ENCODE results near the gene TEX26. TPM values are rescaled to one million over a fixed set of nuclear protein-coding genes. Genes with fewer than 3 reads are reported as not detected.

Gene TEX26
- total and polyA plus RNA-seq, 9 of the 15 experiments (the other 6 are each of a cell fraction or from before 2014, with no cell fraction given) = not detected

DNA sequence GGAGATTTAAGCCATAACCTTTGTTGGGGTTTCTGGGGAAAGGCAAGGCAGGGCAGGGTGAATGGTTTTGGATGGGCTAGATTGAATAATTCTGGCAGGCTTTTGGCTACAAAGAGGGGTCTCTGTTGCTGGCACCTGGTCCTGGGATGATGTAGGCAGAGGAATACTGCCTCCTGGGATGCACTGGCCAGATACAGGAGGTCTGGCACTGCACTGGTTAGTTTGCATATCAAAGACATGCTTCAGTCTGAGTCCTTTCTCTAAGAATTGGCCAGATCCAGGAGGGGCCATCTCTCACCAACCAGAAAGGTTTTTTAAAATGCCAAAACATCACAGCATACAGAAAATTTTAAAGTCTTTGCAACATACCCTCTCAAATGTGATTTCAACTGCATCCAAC lies 34.4 kb upstream of the TEX26 start:
- no peak for FAIRE-seq
- no TSS peak for BruUV-seq (replicated peaks)

DNA sequence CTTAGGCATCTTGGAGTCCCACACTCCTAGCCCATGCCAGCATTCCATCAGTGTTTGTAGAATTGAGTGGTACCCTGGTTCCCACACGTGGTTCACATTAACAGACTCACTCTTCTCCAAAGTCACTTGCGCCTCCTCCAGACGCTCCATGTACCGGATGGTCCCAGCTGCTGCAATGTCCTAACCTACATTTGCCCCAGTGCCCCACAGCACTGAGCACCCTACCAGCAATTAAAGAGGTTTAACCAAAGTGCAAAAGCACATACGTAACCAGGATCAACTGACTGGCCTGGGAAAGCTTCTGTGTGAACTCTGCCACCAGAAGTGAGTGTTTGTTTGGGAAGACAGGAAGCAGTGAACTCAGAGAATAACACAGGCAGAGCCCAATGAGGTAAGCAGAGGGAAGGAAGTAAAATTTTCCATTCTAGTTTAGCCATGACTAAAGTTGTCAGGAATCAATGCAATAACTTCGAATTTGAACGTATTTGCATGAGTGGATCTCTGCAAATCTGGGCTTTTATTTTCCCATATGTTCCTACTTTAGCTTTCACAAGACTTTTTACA lies 33.7 kb upstream of the TEX26 start:
- no TSS peak for BruUV-seq (replicated peaks)
- no peaks in the 10 kb centered on the region; a peak in 1 of 5 replicates for H3K27me3 ChIP-seq (ENCODE audit: control insufficient read depth in 2 of 2, insufficient read depth in 2 of 2, low read length in 2 of 2)
- no peak overlapping the region for H3K4me2 ChIP-seq (ENCODE audit: insufficient read depth, low read length)
- in situ Hi-C loops (cut with MboI) (no loop called here), intact Hi-C loops (cut with micrococcal nuclease) (no loop called here)
- no peaks in the 10 kb centered on the region for H3K4me1 ChIP-seq (replicated peaks in 1 of 2; ENCODE audit: control insufficient read depth in 2 of 2, insufficient read depth in 2 of 2, low read length in 2 of 2)
- H3K79me2 ChIP-seq (ENCODE audit: control insufficient read depth, insufficient read depth, low read length) = no peaks in the 10 kb centered on the region
- no peaks in the 10 kb centered on the region for H3K36me3 ChIP-seq (ENCODE audit: control insufficient read depth, insufficient read depth, low read length)
- no peak overlapping the region for H3K4me3 ChIP-seq
- TF ChIP-seq TEAD1 (CRISPR knock-in tag; IDR thresholded peaks at IDR 0.05) (no peak), TARDBP (IDR thresholded peaks at IDR 0.05) (no peak)
- FAIRE-seq (no peak), DNase-seq (ENCODE audit: extremely low read depth in 1 of 4, low spot score in 3 of 4) (no peak), ATAC-seq (no peak)
- H3K27ac ChIP-seq (ENCODE audit: extremely low read depth, low read depth, low read length) = no peak overlapping the region
- WGBS (ENCODE audit: insufficient coverage, low coverage, missing lambda C conversion rate) = 0% methylated on average over 6 of the region's 7 CpGs
- CTCF ChIA-PET (ENCODE audit: low intra/inter-chr PET ratio) = no interaction called here
- no peaks in the 10 kb centered on the region for H3K9me1 ChIP-seq (ENCODE audit: control insufficient read depth, insufficient read depth, low read length)
- H3K9ac ChIP-seq (ENCODE audit: insufficient read depth in 1 of 2, low read depth in 2 of 2, low read length in 2 of 2) = no peak overlapping the region
- H2AFZ ChIP-seq (ENCODE audit: low read depth, low read length) = no peak overlapping the region
- H4K20me1 ChIP-seq (replicated peaks; ENCODE audit: control insufficient read depth, insufficient read depth, low read length) = no peaks in the 10 kb centered on the region
- POLR2A ChIA-PET = no interaction called here
- H3K9me3 ChIP-seq (replicated peaks; ENCODE audit: control insufficient read depth, insufficient read depth, low read depth, low read length) = no peaks in the 10 kb centered on the region

More for the DNA sequence above, 34.4 kb upstream of the TEX26 start:
- Histone ChIP-seq H3K4me2 (ENCODE audit: insufficient read depth, low read length) (no peak overlapping the region), H4K20me1 (replicated peaks; ENCODE audit: control insufficient read depth, insufficient read depth, low read length) (no peaks in the 10 kb centered on the region), H3K9me1 (ENCODE audit: control insufficient read depth, insufficient read depth, low read length) (no peaks in the 10 kb centered on the region), H3K4me3 (no peak overlapping the region), H3K79me2 (ENCODE audit: control insufficient read depth, insufficient read depth, low read length) (no peaks in the 10 kb centered on the region), H3K27ac (ENCODE audit: extremely low read depth, low read depth, low read length) (no peak overlapping the region), H2AFZ (ENCODE audit: low read depth, low read length) (no peak overlapping the region), H3K27me3 (ENCODE audit: control insufficient read depth in 2 of 2, insufficient read depth in 2 of 2, low read length in 2 of 2) (no peaks in the 10 kb centered on the region; a peak in 1 of 5 replicates), H3K36me3 (ENCODE audit: control insufficient read depth, insufficient read depth, low read length) (no peaks in the 10 kb centered on the region), H3K4me1 (replicated peaks in 1 of 2; ENCODE audit: control insufficient read depth in 2 of 2, insufficient read depth in 2 of 2, low read length in 2 of 2) (no peaks in the 10 kb centered on the region), H3K9ac (ENCODE audit: insufficient read depth in 1 of 2, low read depth in 2 of 2, low read length in 2 of 2) (no peak overlapping the region), H3K9me3 (replicated peaks; ENCODE audit: control insufficient read depth, insufficient read depth, low read depth, low read length) (no peaks in the 10 kb centered on the region)
- ChIA-PET CTCF (ENCODE audit: low intra/inter-chr PET ratio) (no interaction called here), POLR2A (no interaction called here)
- in situ Hi-C loops (cut with MboI) = no loop called here
- no peak for DNase-seq (ENCODE audit: extremely low read depth in 1 of 4, low spot score in 3 of 4)
- intact Hi-C loops (cut with micrococcal nuclease) = no loop called here
- no peak for ATAC-seq
- no peak for TF ChIP-seq ZNF41 (CRISPR knock-in tag; conservative IDR thresholded peaks at IDR 0.05)

Data from K562 (cell line).